ENCODE measurements around the gene MTRFR. TPM values are rescaled to one million over a fixed set of nuclear protein-coding genes. Genes with fewer than 3 reads are reported as not detected.
"Not testable (repeated sequence)": the region's sequence is repeated elsewhere in the genome, so short reads cannot be mapped to it uniquely, and the experiment has no call there.

Gene MTRFR
- total RNA-seq, 1 donor from 2014 or later, result 16.6 TPM

- peak overlapping the region; percentile 95 for H3K27ac Mint-ChIP-seq
- no peaks in the 10 kb centered on the region for H3K27me3 Mint-ChIP-seq (ENCODE audit: low read depth)
- peaks cover 19% of the 10 kb centered on the region for H3K4me1 Mint-ChIP-seq
- DNase-seq (ENCODE audit: low spot score in 2 of 2, unreplicated experiment in 2 of 2), result no peak
- TF ChIP-seq CTCF (IDR thresholded peaks at IDR 0.05; ENCODE audit: unreplicated experiment), result no peak
- peaks cover 50% of the 10 kb centered on the region for H3K36me3 Mint-ChIP-seq
- peak overlapping the region; percentile 18 for H3K4me3 Mint-ChIP-seq
- H3K9me3 Mint-ChIP-seq, result peaks cover 23% of the 10 kb centered on the region
Observed at GRCh38 chr12:123251403-123252076, 18.3 kb downstream of the MTRFR start.

GRCh38 chr12:123252365-123252764 lies 19.1 kb downstream of the MTRFR start:
- H3K36me3 Mint-ChIP-seq, result peaks cover 47% of the 10 kb centered on the region
- not testable (repeated sequence) for H3K4me3 Mint-ChIP-seq; DNase-seq (ENCODE audit: low spot score in 2 of 2, unreplicated experiment in 2 of 2); H3K27me3 Mint-ChIP-seq (ENCODE audit: low read depth)
- peaks cover 17% of the 10 kb centered on the region for H3K9me3 Mint-ChIP-seq
- H3K4me1 Mint-ChIP-seq, result peaks cover 19% of the 10 kb centered on the region
- H3K27ac Mint-ChIP-seq, result peak overlapping the region; percentile 95

GRCh38 chr12:123253641-123254459 lies 20.6 kb downstream of the MTRFR start:
- DNase-seq (ENCODE audit: low spot score in 2 of 2, unreplicated experiment in 2 of 2), result no peak
- TF ChIP-seq CTCF (IDR thresholded peaks at IDR 0.05; ENCODE audit: unreplicated experiment), result no peak
- H3K9me3 Mint-ChIP-seq, result peaks cover 8% of the 10 kb centered on the region
- peaks cover 19% of the 10 kb centered on the region for H3K4me1 Mint-ChIP-seq
- peaks cover 35% of the 10 kb centered on the region for H3K36me3 Mint-ChIP-seq
- H3K4me3 Mint-ChIP-seq, result no peak overlapping the region
- no peaks in the 10 kb centered on the region for H3K27me3 Mint-ChIP-seq (ENCODE audit: low read depth)
- no peak overlapping the region for H3K27ac Mint-ChIP-seq

GRCh38 chr12:123254853-123255446 lies 21.7 kb downstream of the MTRFR start:
- Mint-ChIP-seq H3K4me3 (no peak overlapping the region), H3K27ac (peak overlapping the region; percentile 47), H3K36me3 (peaks cover 34% of the 10 kb centered on the region), H3K4me1 (peaks cover 19% of the 10 kb centered on the region), H3K27me3 (ENCODE audit: low read depth) (no peaks in the 10 kb centered on the region), H3K9me3 (peaks cover 4% of the 10 kb centered on the region)
- DNase-seq (ENCODE audit: low spot score in 2 of 2, unreplicated experiment in 2 of 2), result no peak
- no peak for TF ChIP-seq CTCF (IDR thresholded peaks at IDR 0.05; ENCODE audit: unreplicated experiment)

GRCh38 chr12:123258593-123258992 lies 25.4 kb downstream of the MTRFR start:
- Mint-ChIP-seq H3K27me3 (ENCODE audit: low read depth) (no peaks in the 10 kb centered on the region), H3K27ac (no peak overlapping the region), H3K9me3 (no peaks in the 10 kb centered on the region), H3K36me3 (peaks cover 47% of the 10 kb centered on the region), H3K4me1 (no peaks in the 10 kb centered on the region), H3K4me3 (no peak overlapping the region)
- no peak for DNase-seq (ENCODE audit: low spot score in 2 of 2, unreplicated experiment in 2 of 2)
- no peak for TF ChIP-seq CTCF (IDR thresholded peaks at IDR 0.05; ENCODE audit: unreplicated experiment)

GRCh38 chr12:123260081-123260480 lies 26.8 kb downstream of the MTRFR start:
- peaks cover 42% of the 10 kb centered on the region for H3K36me3 Mint-ChIP-seq
- no peaks in the 10 kb centered on the region for H3K9me3 Mint-ChIP-seq
- TF ChIP-seq CTCF (IDR thresholded peaks at IDR 0.05; ENCODE audit: unreplicated experiment), result no peak
- H3K4me3 Mint-ChIP-seq, result no peak overlapping the region
- no peak for DNase-seq (ENCODE audit: low spot score in 2 of 2, unreplicated experiment in 2 of 2)
- no peaks in the 10 kb centered on the region for H3K4me1 Mint-ChIP-seq
- no peaks in the 10 kb centered on the region for H3K27me3 Mint-ChIP-seq (ENCODE audit: low read depth)
- H3K27ac Mint-ChIP-seq, result peak overlapping the region; percentile 0
